Bronchial epithelial cell (primary cell): Measurements from ENCODE around the gene PTGES3L. TPM values are rescaled to one million over a fixed set of nuclear protein-coding genes. Genes with fewer than 3 reads are reported as not detected.
"Not testable (repeated sequence)": the region's sequence is repeated elsewhere in the genome, so short reads cannot be mapped to it uniquely, and the experiment has no call there.

Experiments used
- DNase-seq: peaks from one replicate; pipeline ENCODE4 v3.0.0-alpha.2; 2010; ENCODE audit warnings: low read depth
- FAIRE-seq: peaks from 2 replicates; lab custom pipeline; 2011; peaks lifted over from hg19 to GRCh38; lab: Jason Lieb, UNC
- H3K27me3 ChIP-seq: 2 replicates; pipeline ENCODE4 v1.5.1; 2011; ENCODE audit warnings: low read length; ENCODE audit not compliant: control insufficient read depth, insufficient read depth
- H3K36me3 ChIP-seq: 2 replicates; pipeline ENCODE4 v1.5.1; 2011; ENCODE audit warnings: low read length; ENCODE audit not compliant: control insufficient read depth, insufficient read depth
- H3K4me3 ChIP-seq: 2 replicates; pipeline ENCODE4 v1.5.1; 2011; ENCODE audit warnings: mild to moderate bottlenecking, low read depth, low read length, control low read depth
- total RNA-seq: library from RNA; depleted of rRNA; stranded (reverse); fragments of >200 nt; gene quantifications from 2 replicates; pipeline ENCODE4 v1.2.1, GENCODE V29; 2014
- TF ChIP-seq, protein P1 (sequence below): IDR thresholded peaks from 2 replicates; pipeline ENCODE4 v1.5.1; 2011; ENCODE audit warnings: mild to moderate bottlenecking, moderate library complexity, low read length, control low read depth, inconsistent platforms; ENCODE audit not compliant: insufficient read depth, severe bottlenecking

The PTGES3L gene
- total RNA-seq, 1 donor from 2014 or later = under 0.01 TPM

DNA sequence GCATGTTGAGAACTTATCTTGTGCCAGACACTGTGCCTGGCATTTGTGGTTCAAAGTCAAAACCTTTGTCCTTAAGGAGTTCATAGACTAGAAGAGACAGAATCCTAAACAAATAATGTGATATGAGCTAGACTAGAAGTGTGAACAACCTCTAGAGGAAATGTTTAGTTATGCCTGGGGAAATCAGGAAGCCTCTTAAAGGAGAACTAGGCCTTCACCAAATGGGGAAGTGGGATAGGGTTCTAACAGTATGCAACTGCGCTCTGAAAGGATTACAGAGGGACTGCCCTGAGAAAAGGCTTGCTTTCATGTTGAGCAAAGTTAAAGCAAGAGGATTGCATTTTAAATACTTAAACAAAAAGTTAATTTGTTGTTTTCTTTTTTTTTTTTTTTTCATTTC is 5.3 kb upstream of the PTGES3L start:
- Histone ChIP-seq H3K36me3 (peaks cover 5% of the 10 kb centered on the region), H3K27me3 (no peaks in the 10 kb centered on the region), H3K4me3 (no peak overlapping the region)
- TF ChIP-seq, protein P1, sequence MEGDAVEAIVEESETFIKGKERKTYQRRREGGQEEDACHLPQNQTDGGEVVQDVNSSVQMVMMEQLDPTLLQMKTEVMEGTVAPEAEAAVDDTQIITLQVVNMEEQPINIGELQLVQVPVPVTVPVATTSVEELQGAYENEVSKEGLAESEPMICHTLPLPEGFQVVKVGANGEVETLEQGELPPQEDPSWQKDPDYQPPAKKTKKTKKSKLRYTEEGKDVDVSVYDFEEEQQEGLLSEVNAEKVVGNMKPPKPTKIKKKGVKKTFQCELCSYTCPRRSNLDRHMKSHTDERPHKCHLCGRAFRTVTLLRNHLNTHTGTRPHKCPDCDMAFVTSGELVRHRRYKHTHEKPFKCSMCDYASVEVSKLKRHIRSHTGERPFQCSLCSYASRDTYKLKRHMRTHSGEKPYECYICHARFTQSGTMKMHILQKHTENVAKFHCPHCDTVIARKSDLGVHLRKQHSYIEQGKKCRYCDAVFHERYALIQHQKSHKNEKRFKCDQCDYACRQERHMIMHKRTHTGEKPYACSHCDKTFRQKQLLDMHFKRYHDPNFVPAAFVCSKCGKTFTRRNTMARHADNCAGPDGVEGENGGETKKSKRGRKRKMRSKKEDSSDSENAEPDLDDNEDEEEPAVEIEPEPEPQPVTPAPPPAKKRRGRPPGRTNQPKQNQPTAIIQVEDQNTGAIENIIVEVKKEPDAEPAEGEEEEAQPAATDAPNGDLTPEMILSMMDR = no peak
- FAIRE-seq (no peak), DNase-seq (no peak)

DNA sequence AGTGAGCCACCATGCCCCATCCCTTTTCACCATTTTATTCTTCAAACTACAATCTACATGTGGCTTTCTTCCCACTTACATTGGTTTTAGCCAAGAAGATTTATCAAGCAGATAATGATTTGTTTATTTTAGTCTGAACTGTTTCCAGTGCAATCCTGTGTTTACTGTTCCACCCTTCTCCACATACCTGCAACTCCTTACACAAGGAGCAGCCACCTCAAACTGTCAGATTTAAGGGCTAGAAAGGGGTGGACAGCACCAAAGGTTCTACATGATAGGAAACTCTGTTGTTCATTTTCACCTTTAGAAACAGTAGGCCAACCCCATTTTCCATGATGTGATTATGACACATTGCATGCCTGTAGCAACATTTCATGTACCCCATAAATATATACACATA is 2.4 kb upstream of the PTGES3L start:
- DNase-seq (no peak), FAIRE-seq (no peak)
- TF ChIP-seq, protein P1 = no peak
- H3K36me3 ChIP-seq = peaks cover 4% of the 10 kb centered on the region
- H3K4me3 ChIP-seq = no peak overlapping the region
- no peaks in the 10 kb centered on the region for H3K27me3 ChIP-seq

DNA sequence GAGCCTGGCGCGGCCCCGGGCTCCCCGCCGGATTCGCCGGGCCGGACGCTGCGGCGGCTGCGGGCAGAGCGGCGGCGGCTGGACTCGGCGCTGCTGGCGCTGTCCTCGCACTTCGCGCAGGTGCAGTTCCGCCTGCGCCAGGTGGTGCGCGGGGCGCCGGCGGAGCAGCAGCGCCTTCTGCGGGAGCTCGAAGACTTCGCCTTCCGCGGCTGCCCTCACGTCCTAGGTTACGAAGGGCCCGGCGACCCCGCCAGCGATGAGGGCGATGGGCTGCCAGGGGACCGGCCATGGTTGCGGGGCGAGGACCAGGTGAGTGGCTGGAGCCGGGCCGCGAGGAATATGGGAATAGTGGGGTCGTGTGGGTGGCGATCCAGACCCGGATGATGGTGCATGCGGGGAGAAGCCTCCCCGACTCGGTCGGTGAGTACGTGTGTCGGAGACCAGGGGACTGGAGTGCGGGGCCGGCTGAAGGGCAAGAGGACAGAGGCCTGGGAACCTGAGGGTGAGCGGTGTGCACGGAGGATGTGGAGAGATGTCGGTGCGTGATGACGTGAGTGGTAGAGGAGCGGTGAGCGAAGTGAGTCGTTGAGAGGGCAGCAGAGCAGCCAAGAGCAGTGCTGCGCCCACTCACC is 1.0 kb upstream of the PTGES3L start:
- FAIRE-seq (no peak), DNase-seq (peak; percentile 62)
- H3K36me3 ChIP-seq = peaks cover 1% of the 10 kb centered on the region
- H3K27me3 ChIP-seq = no peaks in the 10 kb centered on the region
- peak overlapping the region; percentile 70 for H3K4me3 ChIP-seq
- TF ChIP-seq, protein P1 = peak; percentile 42

DNA sequence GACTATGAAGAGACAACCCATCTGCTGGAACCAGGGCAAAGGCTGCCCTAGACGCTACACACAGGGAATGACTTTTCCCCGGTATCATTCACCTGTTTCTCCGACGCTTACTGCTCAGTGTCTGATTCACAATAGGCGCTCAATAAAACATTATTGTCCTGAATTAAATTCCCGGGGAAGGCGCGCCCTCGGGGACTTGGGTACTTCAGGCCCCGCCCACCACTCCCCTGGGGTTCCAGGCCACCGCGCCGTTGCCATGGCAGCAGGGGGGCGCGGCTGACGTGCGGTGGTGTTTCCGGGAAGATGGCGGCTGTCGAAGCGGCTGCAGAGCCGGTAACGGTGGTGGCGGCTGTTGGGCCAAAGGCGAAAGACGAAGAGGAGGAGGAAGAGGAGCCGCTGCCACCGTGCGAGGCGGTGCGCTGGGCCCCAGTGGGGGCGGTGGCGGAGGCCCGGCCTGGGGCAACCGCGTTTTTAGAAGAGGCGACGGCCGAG is 440 bp upstream of the PTGES3L start, which contains the start of gene RUNDC1:
Gene RUNDC1, plus strand, starts transcription at position 292 of the 492 bp plus-strand sequence. Its CDS starts 12 bp downstream, at position 304.
- H3K4me3 ChIP-seq = peak within 1 kb of the TSS; percentile 70
- FAIRE-seq (no peak), DNase-seq (peak; percentile 63)
- TF ChIP-seq, protein P1 = no peak
- H3K27me3 ChIP-seq = no peaks in the 10 kb centered on the region
- peaks cover 1% of the 10 kb centered on the region for H3K36me3 ChIP-seq

DNA sequence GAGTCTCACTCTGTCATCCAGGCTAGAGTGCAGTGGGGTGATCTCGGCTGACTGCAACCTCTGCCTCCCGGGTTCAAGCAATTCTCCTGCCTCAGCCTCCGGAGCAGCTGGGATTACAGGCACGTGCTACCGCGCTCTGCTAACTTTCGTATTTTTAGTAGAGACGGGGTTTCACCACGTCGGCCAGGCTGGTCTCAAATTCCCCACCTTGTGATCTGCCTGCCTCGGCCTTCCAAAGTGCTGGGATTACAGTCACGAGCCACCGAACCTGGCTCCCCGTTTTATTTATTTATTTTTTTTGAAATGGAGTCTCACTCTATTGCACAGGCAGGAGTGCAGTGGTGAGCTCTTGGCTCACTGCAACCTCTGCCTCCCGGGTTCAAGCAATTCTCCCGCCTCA is 4.2 kb downstream of the PTGES3L start:
- H3K27me3 ChIP-seq, FAIRE-seq, DNase-seq, H3K4me3 ChIP-seq, H3K36me3 ChIP-seq: not testable (repeated sequence)

DNA sequence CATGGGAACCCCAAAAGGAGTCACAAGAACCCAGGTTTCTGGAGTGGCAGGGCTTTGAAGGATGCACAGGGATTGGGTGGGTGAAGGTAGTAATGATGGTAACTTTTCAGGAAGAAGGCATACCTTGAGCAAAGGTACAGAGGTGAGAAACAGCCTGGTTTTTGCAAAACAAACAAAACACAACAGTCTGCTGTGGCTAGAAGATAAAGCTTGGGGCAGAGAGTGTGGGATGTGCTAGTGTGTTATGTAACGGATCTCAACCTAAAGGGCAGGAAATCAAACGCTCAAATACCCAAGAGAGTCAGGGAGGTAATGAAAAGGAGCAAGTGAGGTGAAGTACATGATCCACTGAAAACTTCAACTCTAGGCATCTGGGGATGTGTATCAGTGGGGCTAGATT is 4.6 kb downstream of the PTGES3L start:
- DNase-seq = no peak
- no peaks in the 10 kb centered on the region for H3K27me3 ChIP-seq
- no peak for FAIRE-seq
- H3K4me3 ChIP-seq = no peak overlapping the region
- TF ChIP-seq, protein P1 = no peak
- H3K36me3 ChIP-seq = no peaks in the 10 kb centered on the region

DNA sequence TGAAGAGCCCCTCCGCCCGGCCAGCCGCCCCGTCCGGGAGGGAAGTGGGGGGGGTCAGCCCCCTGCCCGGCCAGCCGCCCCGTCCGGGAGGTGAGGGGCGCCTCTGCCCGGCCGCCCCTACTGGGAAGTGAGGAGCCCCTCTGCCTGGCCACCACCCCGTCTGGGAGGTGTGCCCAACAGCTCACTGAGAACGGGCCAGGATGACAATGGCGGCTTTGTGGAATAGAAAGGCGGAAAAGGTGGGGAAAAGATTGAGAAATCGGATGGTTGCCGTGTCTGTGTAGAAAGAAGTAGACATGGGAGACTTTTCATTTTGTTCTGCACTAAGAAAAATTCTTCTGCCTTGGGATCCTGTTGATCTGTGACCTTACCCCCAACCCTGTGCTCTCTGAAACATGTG is 6.6 kb downstream of the PTGES3L start:
- DNase-seq, H3K27me3 ChIP-seq, H3K36me3 ChIP-seq, FAIRE-seq, H3K4me3 ChIP-seq: not testable (repeated sequence)
